ENCODE results near the gene LATS2.

DNA sequence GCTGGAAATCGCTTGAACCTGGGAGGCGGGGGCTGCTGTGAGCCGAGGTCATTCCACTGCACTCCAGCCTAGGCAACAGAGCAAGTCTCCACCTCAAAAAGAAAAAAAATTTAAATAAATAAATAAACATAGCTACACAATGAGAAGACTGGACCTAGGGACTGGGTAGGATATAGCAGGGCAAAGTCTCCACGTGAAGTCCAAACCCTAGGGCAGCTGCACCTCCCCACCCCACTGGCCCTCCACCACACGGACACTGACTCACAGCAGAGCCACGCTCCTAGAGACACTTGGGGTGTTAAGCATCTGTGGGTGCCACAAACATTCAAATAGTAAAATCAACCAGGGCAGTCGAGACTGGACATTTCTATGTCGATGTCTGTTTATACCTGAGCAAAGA lies 7.1 kb downstream of the LATS2 start:
- TF ChIP-seq POLR2A (IDR thresholded peaks at IDR 0.05): no peak
- TF ChIP-seq, protein P1, sequence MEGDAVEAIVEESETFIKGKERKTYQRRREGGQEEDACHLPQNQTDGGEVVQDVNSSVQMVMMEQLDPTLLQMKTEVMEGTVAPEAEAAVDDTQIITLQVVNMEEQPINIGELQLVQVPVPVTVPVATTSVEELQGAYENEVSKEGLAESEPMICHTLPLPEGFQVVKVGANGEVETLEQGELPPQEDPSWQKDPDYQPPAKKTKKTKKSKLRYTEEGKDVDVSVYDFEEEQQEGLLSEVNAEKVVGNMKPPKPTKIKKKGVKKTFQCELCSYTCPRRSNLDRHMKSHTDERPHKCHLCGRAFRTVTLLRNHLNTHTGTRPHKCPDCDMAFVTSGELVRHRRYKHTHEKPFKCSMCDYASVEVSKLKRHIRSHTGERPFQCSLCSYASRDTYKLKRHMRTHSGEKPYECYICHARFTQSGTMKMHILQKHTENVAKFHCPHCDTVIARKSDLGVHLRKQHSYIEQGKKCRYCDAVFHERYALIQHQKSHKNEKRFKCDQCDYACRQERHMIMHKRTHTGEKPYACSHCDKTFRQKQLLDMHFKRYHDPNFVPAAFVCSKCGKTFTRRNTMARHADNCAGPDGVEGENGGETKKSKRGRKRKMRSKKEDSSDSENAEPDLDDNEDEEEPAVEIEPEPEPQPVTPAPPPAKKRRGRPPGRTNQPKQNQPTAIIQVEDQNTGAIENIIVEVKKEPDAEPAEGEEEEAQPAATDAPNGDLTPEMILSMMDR (IDR thresholded peaks at IDR 0.05): no peak
